Skeletal muscle tissue (tissue), 4 donors: ENCODE measurements around the gene SETSIP. TPM values are rescaled to one million over a fixed set of nuclear protein-coding genes. Genes with fewer than 3 reads are reported as not detected.
A peak's percentile ranks its signal among the peaks of the same experiment; 100 is the strongest.
"Not testable (repeated sequence)": the region's sequence is repeated elsewhere in the genome, so short reads cannot be mapped to it uniquely, and the experiment has no call there.

Source experiments
- H3K27ac ChIP-seq: one replicate; pipeline ENCODE4 v1.7.0; 2013; ENCODE audit warnings: mild to moderate bottlenecking, low read depth, low read length, inconsistent platforms
- H3K27me3 ChIP-seq, 3 donors: one replicate each; pipeline ENCODE4 v1.7.0; 2013; ENCODE audit warnings: low read length in 3 of 3; ENCODE audit not compliant: control insufficient read depth in 3 of 3, insufficient read depth in 3 of 3
- H3K36me3 ChIP-seq, 3 donors: one replicate each; pipeline ENCODE4 v1.7.0; 2013; ENCODE audit warnings: low read length in 3 of 3; ENCODE audit not compliant: control insufficient read depth in 3 of 3, insufficient read depth in 3 of 3
- H3K4me1 ChIP-seq, 3 donors: one replicate each; pipeline ENCODE4 v1.7.0; 2013; ENCODE audit warnings: low read length in 3 of 3, mild to moderate bottlenecking in 3 of 3; ENCODE audit not compliant: control insufficient read depth in 3 of 3, insufficient read depth in 3 of 3
- H3K4me3 ChIP-seq, 3 donors: one replicate each; pipeline ENCODE4 v1.7.0; 2013; ENCODE audit warnings: low read length in 3 of 3
- H3K9ac ChIP-seq, 3 donors: one replicate each; pipeline ENCODE4 v1.7.0; 2013; ENCODE audit warnings: low read length in 3 of 3, mild to moderate bottlenecking in 3 of 3, moderate library complexity in 2 of 3, low read depth in 1 of 3
- H3K9me3 ChIP-seq, 3 donors: one replicate each; pipeline ENCODE4 v1.7.0; 2013; ENCODE audit warnings: low read length in 3 of 3; ENCODE audit not compliant: control insufficient read depth in 3 of 3
- total RNA-seq: library from RNA; depleted of rRNA; stranded (reverse); fragments of >200 nt; gene quantifications from one replicate; pipeline ENCODE4 v1.2.3, GENCODE V29; 2014
- donor health status: Osteomylitis.

SETSIP gene
- total RNA-seq, 1 donor from 2014 or later = not detected

GRCh38 chr1:92030656-92031107 lies 44.5 kb downstream of the SETSIP start:
- Histone ChIP-seq H3K9ac (no peak overlapping the region), H3K9me3 (no peaks in the 10 kb centered on the region), H3K36me3 (no peaks in the 10 kb centered on the region), H3K27ac (no peak overlapping the region), H3K4me3 (peak overlapping the region in 1 of 3 donors; percentile 43), H3K4me1 (peaks cover 0 to 4% (median 0%) of the 10 kb centered on the region in 3 donors), H3K27me3 (peaks cover 8 to 13% (median 9%) of the 10 kb centered on the region in 3 donors)

- peaks cover 8 to 13% (median 9%) of the 10 kb centered on the region in 3 donors for H3K27me3 ChIP-seq
- no peak overlapping the region for H3K27ac ChIP-seq
- peaks cover 0 to 4% (median 0%) of the 10 kb centered on the region in 3 donors for H3K4me1 ChIP-seq
- peak overlapping the region; percentile 17 to 61 (median 35) for H3K4me3 ChIP-seq
- H3K36me3 ChIP-seq = no peaks in the 10 kb centered on the region
- no peak overlapping the region for H3K9ac ChIP-seq
- H3K9me3 ChIP-seq = no peaks in the 10 kb centered on the region
Measured at GRCh38 chr1:92029241-92029922, 45.8 kb downstream of the SETSIP start.

- no peaks in the 10 kb centered on the region for H3K9me3 ChIP-seq
- H3K4me3 ChIP-seq = no peak overlapping the region
- H3K36me3 ChIP-seq = no peaks in the 10 kb centered on the region
- H3K4me1 ChIP-seq = peaks cover 0 to 4% (median 0%) of the 10 kb centered on the region in 3 donors
- no peak overlapping the region for H3K27ac ChIP-seq
- no peak overlapping the region for H3K9ac ChIP-seq
- peaks cover 8 to 13% (median 9%) of the 10 kb centered on the region in 3 donors for H3K27me3 ChIP-seq
Measured at GRCh38 chr1:92026806-92027205, 48.4 kb downstream of the SETSIP start.

- not testable (repeated sequence) for H3K36me3 ChIP-seq, H3K9me3 ChIP-seq, H3K27ac ChIP-seq, H3K4me3 ChIP-seq, H3K4me1 ChIP-seq, H3K9ac ChIP-seq
- H3K27me3 ChIP-seq = peaks cover 8 to 13% (median 9%) of the 10 kb centered on the region in 3 donors
Measured at GRCh38 chr1:92026042-92026441, 49.2 kb downstream of the SETSIP start.

Other genes starting within 250 kb of the SETSIP start
- 54.3 TPM for gene TGFBR3, start 189.3 kb downstream of the SETSIP start, total RNA-seq
- gene BRDT, start 126.0 kb downstream of the SETSIP start, total RNA-seq = not detected
- gene EPHX4, start 45.4 kb downstream of the SETSIP start, total RNA-seq = 0.52 TPM
- 1.6 TPM for gene BTBD8, start 4.9 kb upstream of the SETSIP start, total RNA-seq
- not detected for gene C1orf146, start 142.5 kb upstream of the SETSIP start, total RNA-seq
- gene GLMN, start 223.6 kb upstream of the SETSIP start, total RNA-seq = 13.0 TPM
- 31.8 TPM for gene RPAP2, start 223.6 kb upstream of the SETSIP start, total RNA-seq